K562 (cell line): ENCODE measurements around the gene HAS3. TPM values are rescaled to one million over a fixed set of nuclear protein-coding genes. Genes with fewer than 3 reads are reported as not detected.
A peak's percentile ranks its signal among the peaks of the same experiment; 100 is the strongest.

ENCODE experiments used
- MGA ChIP-seq: fragments of 450-650 bp; IDR thresholded peaks from 2 replicates; pipeline ENCODE4 v1.6.1; 2016; ENCODE audit warnings: mild to moderate bottlenecking, moderate library complexity
- RBM22 ChIP-seq: fragments of 200-400 bp; formaldehyde crosslinking; IDR thresholded peaks from 2 replicates; pipeline ENCODE4 v1.6.1; 2018; ENCODE audit warnings: low read length, low read depth; ENCODE audit not compliant: poor library complexity, severe bottlenecking
- REST ChIP-seq, 2 experiments: fragments of 450-650 bp; formaldehyde crosslinking in 1 of 2; IDR thresholded peaks; 2 replicates each; pipeline versions ENCODE4 v1.4.0 to v1.6.1; 2014 to 2020; ENCODE audit warnings: mild to moderate bottlenecking in 2 of 2, borderline replicate concordance in 1 of 2, low read depth in 1 of 2
- polyA plus RNA-seq, 8 experiments: library from polyadenylated mRNA; depleted of rRNA in 4 of 8; stranded (reverse) in 5 of 8; unstranded in 3 of 8; fragments of >200 nt; fragmentation: Nextera tagmentation in 2 of 8; fragmentation: Illumina TruSeq in 1 of 8; extraction: Ambion mirVana in 2 of 8; extraction: Trizol in 1 of 8; gene quantifications; 2 replicates each; pipeline versions ENCODE4 v1.2.1 to v1.2.3, GENCODE V29; 2011 to 2014; ENCODE audit warnings: inconsistent platforms in 1 of 8, missing spikeins in 1 of 8
- total RNA-seq, 7 experiments: library from RNA; depleted of rRNA in 6 of 7; stranded (reverse); fragments of >200 nt in 6 of 7; fragmentation: Illumina TruSeq in 2 of 7; extraction: Trizol in 2 of 7; gene quantifications; 2 replicates each; pipeline versions ENCODE4 v1.2.1 to v1.2.3, GENCODE V29; 2011 to 2021; ENCODE audit warnings: low replicate concordance in 1 of 7
- TF ChIP-seq, protein P1 (sequence below): sonication (generic); formaldehyde crosslinking; IDR thresholded peaks from 2 replicates; pipeline ENCODE4 v1.8.0; 2022; ENCODE audit warnings: mild to moderate bottlenecking, missing genetic modification reagents

The HAS3 gene
- total and polyA plus RNA-seq, 9 of the 15 experiments (the other 6 are each of a cell fraction or from before 2014, with no cell fraction given) = 0.04 to 0.33 (median 0.13) TPM; not detected in 1

DNA sequence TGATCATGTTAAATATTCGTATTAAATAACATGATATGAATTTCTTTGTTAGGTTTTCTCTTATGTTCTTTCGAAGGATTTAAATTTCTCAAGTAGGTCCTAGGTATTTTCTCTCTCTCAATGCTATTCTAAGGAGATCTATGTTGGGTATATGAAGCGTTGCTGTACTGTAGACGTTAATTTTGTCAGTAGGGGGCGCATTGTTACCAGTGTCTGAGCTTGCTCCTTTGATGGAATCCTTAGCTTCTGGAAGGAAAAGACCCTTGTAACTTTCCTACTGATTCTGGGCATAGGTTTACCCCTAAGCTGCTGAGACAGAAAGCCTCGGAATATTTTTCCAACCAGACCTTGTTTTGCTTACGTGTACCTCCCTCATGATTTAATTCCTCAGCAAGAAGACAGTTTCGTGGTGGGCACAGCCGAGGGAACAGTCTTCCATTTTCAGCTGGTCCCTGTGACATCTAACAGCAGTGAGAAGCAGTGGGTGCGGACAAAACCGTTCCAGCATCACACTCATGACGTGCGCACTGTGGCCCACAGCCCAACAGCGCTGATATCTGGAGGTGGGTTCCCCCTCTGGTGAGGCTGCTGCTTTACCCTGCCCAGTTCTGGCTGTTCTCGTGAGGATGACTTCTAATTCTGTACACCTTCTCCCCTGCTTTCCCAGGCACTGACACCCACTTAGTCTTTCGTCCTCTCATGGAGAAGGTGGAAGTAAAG, 44.9 kb downstream of the HAS3 start (continued):
- TF ChIP-seq REST (IDR thresholded peaks at IDR 0.05; ENCODE audit: borderline replicate concordance) (peak; percentile 66; the same call in 1 of the 2 replicates), REST (CRISPR knock-in tag; IDR thresholded peaks at IDR 0.05; ENCODE audit: low read depth) (no peak), RBM22 (no peak), MGA (no peak)
- TF ChIP-seq, protein P1, sequence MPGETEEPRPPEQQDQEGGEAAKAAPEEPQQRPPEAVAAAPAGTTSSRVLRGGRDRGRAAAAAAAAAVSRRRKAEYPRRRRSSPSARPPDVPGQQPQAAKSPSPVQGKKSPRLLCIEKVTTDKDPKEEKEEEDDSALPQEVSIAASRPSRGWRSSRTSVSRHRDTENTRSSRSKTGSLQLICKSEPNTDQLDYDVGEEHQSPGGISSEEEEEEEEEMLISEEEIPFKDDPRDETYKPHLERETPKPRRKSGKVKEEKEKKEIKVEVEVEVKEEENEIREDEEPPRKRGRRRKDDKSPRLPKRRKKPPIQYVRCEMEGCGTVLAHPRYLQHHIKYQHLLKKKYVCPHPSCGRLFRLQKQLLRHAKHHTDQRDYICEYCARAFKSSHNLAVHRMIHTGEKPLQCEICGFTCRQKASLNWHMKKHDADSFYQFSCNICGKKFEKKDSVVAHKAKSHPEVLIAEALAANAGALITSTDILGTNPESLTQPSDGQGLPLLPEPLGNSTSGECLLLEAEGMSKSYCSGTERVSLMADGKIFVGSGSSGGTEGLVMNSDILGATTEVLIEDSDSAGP = no peak
